ENCODE data around the gene P2RY2.
"Not testable (repeated sequence)": the region's sequence is repeated elsewhere in the genome, so short reads cannot be mapped to it uniquely, and the experiment has no call there.

P2RY2 gene

DNA sequence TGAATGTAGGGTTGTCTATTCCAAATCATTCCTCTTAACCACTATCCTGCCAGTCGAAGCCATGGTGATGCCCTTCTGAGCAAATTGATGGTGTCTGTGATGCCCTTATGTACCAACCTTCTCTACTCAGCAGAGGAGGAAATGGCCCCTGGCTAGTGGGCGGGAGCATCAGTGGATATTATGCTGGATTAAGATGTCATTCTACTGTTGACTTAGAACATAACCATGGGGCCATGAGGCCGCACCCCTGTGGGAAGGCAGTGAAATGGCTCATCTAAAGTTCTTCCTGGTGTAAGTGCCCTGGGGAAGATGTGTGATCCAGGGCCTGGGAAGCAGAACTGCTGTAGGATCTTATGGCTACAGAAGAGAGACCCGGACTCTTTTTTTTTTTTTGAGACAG lies 20.7 kb upstream of the P2RY2 start:
- Histone ChIP-seq H4K20me1 (ENCODE audit: control insufficient read depth, insufficient read depth, low read depth, low read length) (no peaks in the 10 kb centered on the region), H3K4me2 (ENCODE audit: low read length) (no peak overlapping the region), H3K9me2 (replicated peaks; ENCODE audit: control insufficient read depth, low read length) (no peaks in the 10 kb centered on the region), H3K27me3 (ENCODE audit: control insufficient read depth, low read length) (peaks cover 25% of the 10 kb centered on the region), H3F3A (ENCODE audit: control insufficient read depth, insufficient read depth) (no peaks in the 10 kb centered on the region), H3K4me1 (ENCODE audit: control insufficient read depth, low read length) (no peaks in the 10 kb centered on the region), H3K27ac (ENCODE audit: low read depth, low read length) (no peak overlapping the region), H3K4me3 (ENCODE audit: low read length) (no peak overlapping the region), H3K36me3 (ENCODE audit: control insufficient read depth, low read length) (no peaks in the 10 kb centered on the region), H3K79me2 (ENCODE audit: control insufficient read depth, low read length) (no peaks in the 10 kb centered on the region), H3K9me3 (ENCODE audit: control insufficient read depth, insufficient read depth, low read length) (no peaks in the 10 kb centered on the region)
- TF ChIP-seq CTCF (IDR thresholded peaks at IDR 0.05; ENCODE audit: low read depth, low read length, poor library complexity, severe bottlenecking) (no peak), EZH2phosphoT487 (IDR thresholded peaks at IDR 0.05; ENCODE audit: borderline replicate concordance, low read length) (no peak)

GRCh38 chr11:73197787-73198186 lies 20.3 kb upstream of the P2RY2 start:
- not testable (repeated sequence) for H3F3A ChIP-seq (ENCODE audit: control insufficient read depth, insufficient read depth); H3K9me3 ChIP-seq (ENCODE audit: control insufficient read depth, insufficient read depth, low read length); H3K79me2 ChIP-seq (ENCODE audit: control insufficient read depth, low read length); H3K4me1 ChIP-seq (ENCODE audit: control insufficient read depth, low read length); H3K4me3 ChIP-seq (ENCODE audit: low read length); H3K9me2 ChIP-seq (replicated peaks; ENCODE audit: control insufficient read depth, low read length); H3K4me2 ChIP-seq (ENCODE audit: low read length); H3K36me3 ChIP-seq (ENCODE audit: control insufficient read depth, low read length); H3K27ac ChIP-seq (ENCODE audit: low read depth, low read length); H4K20me1 ChIP-seq (ENCODE audit: control insufficient read depth, insufficient read depth, low read depth, low read length)
- H3K27me3 ChIP-seq (ENCODE audit: control insufficient read depth, low read length), result peaks cover 25% of the 10 kb centered on the region

GRCh38 chr11:73198677-73199076 lies 19.4 kb upstream of the P2RY2 start:
- H3F3A ChIP-seq (ENCODE audit: control insufficient read depth, insufficient read depth), result no peaks in the 10 kb centered on the region
- H3K4me2 ChIP-seq (ENCODE audit: low read length), result no peak overlapping the region
- H3K4me1 ChIP-seq (ENCODE audit: control insufficient read depth, low read length), result no peaks in the 10 kb centered on the region

DNA sequence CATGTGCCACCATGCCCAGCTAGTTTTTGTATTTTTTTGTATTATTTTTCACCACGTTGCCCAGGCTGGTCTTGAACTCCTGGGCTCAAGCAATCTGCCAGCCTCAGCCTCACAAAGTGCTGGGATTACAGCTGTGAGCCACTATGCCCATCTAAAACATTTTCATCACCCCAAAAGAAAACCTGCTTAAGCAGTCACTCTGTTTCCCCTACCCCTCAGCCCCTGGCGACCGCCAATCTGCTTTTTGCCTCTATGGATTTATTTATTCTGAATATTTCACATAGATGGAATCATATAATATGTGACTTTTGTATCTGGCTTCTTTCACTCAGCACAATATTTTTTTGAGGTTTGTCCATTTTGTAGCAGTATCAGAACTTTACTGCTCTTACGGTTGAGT lies 18.6 kb upstream of the P2RY2 start:
- H3K9me3 ChIP-seq (ENCODE audit: control insufficient read depth, insufficient read depth, low read length), result no peaks in the 10 kb centered on the region
- H3K4me1 ChIP-seq (ENCODE audit: control insufficient read depth, low read length), result no peaks in the 10 kb centered on the region
- H3K4me3 ChIP-seq (ENCODE audit: low read length), result no peak overlapping the region
- no peaks in the 10 kb centered on the region for H3K9me2 ChIP-seq (replicated peaks; ENCODE audit: control insufficient read depth, low read length)
- H3K27me3 ChIP-seq (ENCODE audit: control insufficient read depth, low read length), result peaks cover 24% of the 10 kb centered on the region
- H3K36me3 ChIP-seq (ENCODE audit: control insufficient read depth, low read length), result no peaks in the 10 kb centered on the region
- no peak overlapping the region for H3K27ac ChIP-seq (ENCODE audit: low read depth, low read length)
- H3K79me2 ChIP-seq (ENCODE audit: control insufficient read depth, low read length), result no peaks in the 10 kb centered on the region
- no peaks in the 10 kb centered on the region for H4K20me1 ChIP-seq (ENCODE audit: control insufficient read depth, insufficient read depth, low read depth, low read length)
- TF ChIP-seq EZH2phosphoT487 (IDR thresholded peaks at IDR 0.05; ENCODE audit: borderline replicate concordance, low read length) (no peak), CTCF (IDR thresholded peaks at IDR 0.05; ENCODE audit: low read depth, low read length, poor library complexity, severe bottlenecking) (no peak)
- H3F3A ChIP-seq (ENCODE audit: control insufficient read depth, insufficient read depth), result no peaks in the 10 kb centered on the region
- no peak overlapping the region for H3K4me2 ChIP-seq (ENCODE audit: low read length)

More at GRCh38 chr11:73198677-73199076, 19.4 kb upstream of the P2RY2 start:
- no peak overlapping the region for H3K4me3 ChIP-seq (ENCODE audit: low read length)
- TF ChIP-seq EZH2phosphoT487 (IDR thresholded peaks at IDR 0.05; ENCODE audit: borderline replicate concordance, low read length) (no peak), CTCF (IDR thresholded peaks at IDR 0.05; ENCODE audit: low read depth, low read length, poor library complexity, severe bottlenecking) (no peak)
- H3K27me3 ChIP-seq (ENCODE audit: control insufficient read depth, low read length), result peaks cover 23% of the 10 kb centered on the region
- H3K36me3 ChIP-seq (ENCODE audit: control insufficient read depth, low read length), result no peaks in the 10 kb centered on the region
- no peaks in the 10 kb centered on the region for H3K9me3 ChIP-seq (ENCODE audit: control insufficient read depth, insufficient read depth, low read length)
- no peaks in the 10 kb centered on the region for H3K79me2 ChIP-seq (ENCODE audit: control insufficient read depth, low read length)
- H3K27ac ChIP-seq (ENCODE audit: low read depth, low read length), result no peak overlapping the region
- no peaks in the 10 kb centered on the region for H4K20me1 ChIP-seq (ENCODE audit: control insufficient read depth, insufficient read depth, low read depth, low read length)
- no peaks in the 10 kb centered on the region for H3K9me2 ChIP-seq (replicated peaks; ENCODE audit: control insufficient read depth, low read length)

All from DOHH2 (cell line).